ENCODE data around the gene SMS. TPM values are rescaled to one million over a fixed set of nuclear protein-coding genes. Genes with fewer than 3 reads are reported as not detected.

SMS gene
- polyA plus RNA-seq, 1 donor (not counting 4 experiments of a cell fraction or from before 2014, with no cell fraction given), result 142 TPM

Other genes with a start within 250 kb of the SMS start
- gene SMPX, start 182.6 kb upstream of the SMS start, polyA plus RNA-seq, result not detected in 3 replicates
- 10.8 to 15.7 TPM (median 11.3 TPM) in 3 replicates for gene MBTPS2, start 101.1 kb upstream of the SMS start, polyA plus RNA-seq
- gene YY2, start 84.7 kb upstream of the SMS start, polyA plus RNA-seq, result 0.86 to 1.2 TPM (median 0.95 TPM) in 3 replicates
- 0.45 to 0.80 TPM (median 0.79 TPM) in 3 replicates for gene PHEX, start 91.6 kb downstream of the SMS start, polyA plus RNA-seq